HG02981 (cell line): ENCODE data around the gene LTC4S.

Experiments used
- ATAC-seq: cut with Tn5 transposase; IDR thresholded peaks from one replicate; pipeline ENCODE4 v1.9.1; 2021; ENCODE audit warnings: mild to moderate bottlenecking, moderate library complexity; ENCODE audit not compliant: unreplicated experiment

LTC4S gene

GRCh38 chr5:179795049-179795862 lies 1.5 kb downstream of the LTC4S start:
- no peak for ATAC-seq

- peak; percentile 66 for ATAC-seq
Measured at GRCh38 chr5:179795863-179796833, 2.4 kb downstream of the LTC4S start.

- ATAC-seq, result no peak
Measured at GRCh38 chr5:179796877-179797608, 3.3 kb downstream of the LTC4S start.

GRCh38 chr5:179797741-179798140 lies 4.0 kb downstream of the LTC4S start:
- ATAC-seq, result no peak

GRCh38 chr5:179798144-179798770 lies 4.5 kb downstream of the LTC4S start:
- no peak for ATAC-seq

GRCh38 chr5:179798771-179799643 lies 5.2 kb downstream of the LTC4S start:
- no peak for ATAC-seq

GRCh38 chr5:179799644-179799973 lies 5.8 kb downstream of the LTC4S start:
- ATAC-seq, result no peak

GRCh38 chr5:179800071-179800695 lies 6.4 kb downstream of the LTC4S start:
- no peak for ATAC-seq

GRCh38 chr5:179800696-179801201 lies 7.0 kb downstream of the LTC4S start:
- ATAC-seq, result no peak

GRCh38 chr5:179801304-179802206 lies 7.8 kb downstream of the LTC4S start:
- peak; percentile 36 for ATAC-seq

- ATAC-seq, result no peak
Measured at GRCh38 chr5:179802207-179802883, 8.6 kb downstream of the LTC4S start.

GRCh38 chr5:179802950-179803562 lies 9.3 kb downstream of the LTC4S start:
- ATAC-seq, result no peak

- no peak for ATAC-seq
Measured at GRCh38 chr5:179803651-179804554, 10.1 kb downstream of the LTC4S start.

GRCh38 chr5:179804555-179804947 lies 10.8 kb downstream of the LTC4S start:
- ATAC-seq, result no peak

GRCh38 chr5:179805070-179805528 lies 11.3 kb downstream of the LTC4S start:
- ATAC-seq, result no peak
